Mucosa of rectum (tissue), 2 donors: ENCODE measurements around the gene CYP19A1.

ENCODE experiments used
- H3K27ac ChIP-seq, 2 donors: one replicate each; pipeline ENCODE4 v1.7.0; 2013; ENCODE audit warnings: inconsistent platforms in 2 of 2, low read depth in 2 of 2, low read length in 2 of 2
- H3K27me3 ChIP-seq, 2 donors: one replicate each; pipeline ENCODE4 v1.7.0; 2013; ENCODE audit warnings: low read length in 2 of 2; ENCODE audit not compliant: control insufficient read depth in 2 of 2, insufficient read depth in 2 of 2
- H3K36me3 ChIP-seq, 2 donors: one replicate each; pipeline ENCODE4 v1.7.0; 2013; ENCODE audit warnings: low read length in 2 of 2; ENCODE audit not compliant: control insufficient read depth in 2 of 2, insufficient read depth in 2 of 2
- H3K4me1 ChIP-seq, 2 donors: one replicate each; pipeline ENCODE4 v1.7.0; 2013; ENCODE audit warnings: low read length in 2 of 2, mild to moderate bottlenecking in 1 of 2; ENCODE audit not compliant: control insufficient read depth in 2 of 2, insufficient read depth in 2 of 2
- H3K4me3 ChIP-seq, 2 donors: one replicate each; pipeline ENCODE4 v1.7.0; 2013; ENCODE audit warnings: low read length in 2 of 2
- H3K9ac ChIP-seq, 2 donors: one replicate each; pipeline ENCODE4 v1.7.0; 2013; ENCODE audit warnings: low read length in 2 of 2, low read depth in 1 of 2, mild to moderate bottlenecking in 1 of 2
- H3K9me3 ChIP-seq, 2 donors: one replicate each; pipeline ENCODE4 v1.7.0; 2013; ENCODE audit warnings: low read length in 2 of 2; ENCODE audit not compliant: control insufficient read depth in 2 of 2
- donor health status: healthy.
- donor health status: Normal muscosa, but diverticular disease.

Gene CYP19A1

GRCh38 chr15:51363383-51363782 is 25.0 kb upstream of the CYP19A1 start:
- Histone ChIP-seq H3K36me3 (no peaks in the 10 kb centered on the region), H3K4me1 (peaks cover 3 to 23% of the 10 kb centered on the region in 2 donors), H3K4me3 (no peak overlapping the region), H3K27ac (no peak overlapping the region), H3K9ac (no peak overlapping the region), H3K27me3 (no peaks in the 10 kb centered on the region), H3K9me3 (no peaks in the 10 kb centered on the region)

- no peak overlapping the region for H3K27ac ChIP-seq
Measured at GRCh38 chr15:51359981-51360380, 21.6 kb upstream of the CYP19A1 start.

GRCh38 chr15:51356983-51357382 is 18.6 kb upstream of the CYP19A1 start:
- Histone ChIP-seq H3K9me3 (no peaks in the 10 kb centered on the region), H3K9ac (no peak overlapping the region), H3K27ac (no peak overlapping the region), H3K27me3 (no peaks in the 10 kb centered on the region), H3K4me1 (peaks cover 0 to 4% of the 10 kb centered on the region in 2 donors), H3K36me3 (no peaks in the 10 kb centered on the region), H3K4me3 (no peak overlapping the region)

More at GRCh38 chr15:51359981-51360380, 21.6 kb upstream of the CYP19A1 start:
- H3K9me3 ChIP-seq, result no peaks in the 10 kb centered on the region
- no peak overlapping the region for H3K4me3 ChIP-seq
- H3K9ac ChIP-seq, result no peak overlapping the region
- H3K27me3 ChIP-seq, result no peaks in the 10 kb centered on the region
- H3K4me1 ChIP-seq, result no peaks in the 10 kb centered on the region
- H3K36me3 ChIP-seq, result no peaks in the 10 kb centered on the region

- H3K27me3 ChIP-seq, result peaks cover 0 to 3% of the 10 kb centered on the region in 2 donors
- no peak overlapping the region for H3K9ac ChIP-seq
- H3K36me3 ChIP-seq, result no peaks in the 10 kb centered on the region
- no peaks in the 10 kb centered on the region for H3K9me3 ChIP-seq
- no peak overlapping the region for H3K4me3 ChIP-seq
- H3K27ac ChIP-seq, result no peak overlapping the region
- H3K4me1 ChIP-seq, result peaks cover 0 to 4% of the 10 kb centered on the region in 2 donors
Measured at GRCh38 chr15:51356147-51356546, 17.8 kb upstream of the CYP19A1 start.

- Histone ChIP-seq H3K4me3 (no peak overlapping the region), H3K9me3 (no peaks in the 10 kb centered on the region), H3K4me1 (peaks cover 0 to 6% of the 10 kb centered on the region in 2 donors), H3K9ac (no peak overlapping the region), H3K27me3 (peaks cover 0 to 3% of the 10 kb centered on the region in 2 donors), H3K27ac (no peak overlapping the region), H3K36me3 (no peaks in the 10 kb centered on the region)
Measured at GRCh38 chr15:51355096-51355495, 16.7 kb upstream of the CYP19A1 start.

- H3K9me3 ChIP-seq, result no peaks in the 10 kb centered on the region
- no peak overlapping the region for H3K9ac ChIP-seq
- no peak overlapping the region for H3K27ac ChIP-seq
- no peak overlapping the region for H3K4me3 ChIP-seq
- H3K36me3 ChIP-seq, result no peaks in the 10 kb centered on the region
- peaks cover 0 to 9% of the 10 kb centered on the region in 2 donors for H3K4me1 ChIP-seq
- peaks cover 0 to 3% of the 10 kb centered on the region in 2 donors for H3K27me3 ChIP-seq
Measured at GRCh38 chr15:51353976-51354375, 15.6 kb upstream of the CYP19A1 start.

- Histone ChIP-seq H3K27ac (no peak overlapping the region), H3K4me3 (no peak overlapping the region), H3K9ac (no peak overlapping the region), H3K27me3 (peaks cover 0 to 3% of the 10 kb centered on the region in 2 donors), H3K9me3 (no peaks in the 10 kb centered on the region), H3K4me1 (peaks cover 0 to 9% of the 10 kb centered on the region in 2 donors), H3K36me3 (no peaks in the 10 kb centered on the region)
Measured at GRCh38 chr15:51350723-51351122, 12.3 kb upstream of the CYP19A1 start.

- Histone ChIP-seq H3K4me3 (no peak overlapping the region), H3K4me1 (peaks cover 0 to 6% of the 10 kb centered on the region in 2 donors), H3K27me3 (peaks cover 0 to 3% of the 10 kb centered on the region in 2 donors), H3K36me3 (no peaks in the 10 kb centered on the region), H3K27ac (no peak overlapping the region), H3K9ac (no peak overlapping the region), H3K9me3 (no peaks in the 10 kb centered on the region)
Measured at GRCh38 chr15:51349156-51349844, 10.9 kb upstream of the CYP19A1 start.

- Histone ChIP-seq H3K4me1 (peaks cover 0 to 5% of the 10 kb centered on the region in 2 donors), H3K27ac (no peak overlapping the region), H3K27me3 (peaks cover 0 to 3% of the 10 kb centered on the region in 2 donors), H3K36me3 (no peaks in the 10 kb centered on the region), H3K4me3 (no peak overlapping the region), H3K9me3 (no peaks in the 10 kb centered on the region), H3K9ac (no peak overlapping the region)
Measured at GRCh38 chr15:51348688-51349087, 10.3 kb upstream of the CYP19A1 start.

GRCh38 chr15:51346136-51346535 is 7.7 kb upstream of the CYP19A1 start:
- no peak overlapping the region for H3K27ac ChIP-seq
- peaks cover 0 to 9% of the 10 kb centered on the region in 2 donors for H3K27me3 ChIP-seq
- H3K36me3 ChIP-seq, result no peaks in the 10 kb centered on the region
- no peaks in the 10 kb centered on the region for H3K9me3 ChIP-seq
- peaks cover 7 to 9% of the 10 kb centered on the region in 2 donors for H3K4me1 ChIP-seq
- no peak overlapping the region for H3K4me3 ChIP-seq
- no peak overlapping the region for H3K9ac ChIP-seq
